Liver (tissue), 9 donors: ENCODE data around the gene CEP76. TPM values are rescaled to one million over a fixed set of nuclear protein-coding genes. Genes with fewer than 3 reads are reported as not detected.

Source experiments
- DNase-seq: peaks from one replicate; pipeline ENCODE4 v3.0.0-alpha.2; 2017; ENCODE audit warnings: low spot score
- H3K27ac ChIP-seq, 2 donors: one replicate each; pipeline ENCODE4 v1.7.0; 2013; ENCODE audit warnings: inconsistent platforms in 2 of 2, low read length in 2 of 2, control low read depth in 1 of 2, low read depth in 1 of 2, mild to moderate bottlenecking in 1 of 2
- H3K27me3 ChIP-seq, 4 donors: one replicate each; pipeline versions ENCODE4 v1.6.1 to v1.7.0; 2013; ENCODE audit warnings: low read length in 3 of 4, inconsistent platforms in 1 of 4, mild to moderate bottlenecking in 1 of 4, moderate library complexity in 1 of 4; ENCODE audit not compliant: control insufficient read depth in 4 of 4, insufficient read depth in 4 of 4
- H3K36me3 ChIP-seq, 4 donors: one replicate each; pipeline versions ENCODE4 v1.6.1 to v1.7.0; 2013; ENCODE audit warnings: low read length in 3 of 4, mild to moderate bottlenecking in 3 of 4, low read depth in 1 of 4, moderate library complexity in 1 of 4; ENCODE audit not compliant: control insufficient read depth in 4 of 4, insufficient read depth in 3 of 4
- H3K4me1 ChIP-seq, 4 donors: one replicate each; pipeline versions ENCODE4 v1.6.1 to v1.7.0; 2013; ENCODE audit warnings: low read length in 3 of 4, mild to moderate bottlenecking in 3 of 4, moderate library complexity in 1 of 4; ENCODE audit not compliant: control insufficient read depth in 4 of 4, insufficient read depth in 4 of 4
- H3K4me3 ChIP-seq, 3 donors: one replicate each; pipeline versions ENCODE4 v1.6.1 to v1.7.0; 2013; ENCODE audit warnings: low read length in 3 of 3, control low read depth in 1 of 3, low read depth in 1 of 3, mild to moderate bottlenecking in 1 of 3
- H3K9ac ChIP-seq, 2 donors: one replicate each; pipeline ENCODE4 v1.7.0; 2013; ENCODE audit warnings: low read length in 2 of 2, mild to moderate bottlenecking in 2 of 2, moderate library complexity in 2 of 2, control low read depth in 1 of 2, low read depth in 1 of 2
- H3K9me3 ChIP-seq, 4 donors: one replicate each; pipeline versions ENCODE4 v1.6.1 to v1.7.0; 2013; ENCODE audit warnings: low read length in 3 of 4; ENCODE audit not compliant: control insufficient read depth in 4 of 4
- ATF3 ChIP-seq: IDR thresholded peaks from 2 replicates; pipeline ENCODE4 v1.6.1; 2016; ENCODE audit warnings: antibody characterized with exemption
- EGR1 ChIP-seq, 2 donors: IDR thresholded peaks; 2 replicates each; pipeline ENCODE4 v1.6.1; 2016 to 2018; ENCODE audit warnings: antibody characterized with exemption in 2 of 2, low read depth in 2 of 2
- FOXA1 ChIP-seq: IDR thresholded peaks from 2 replicates; pipeline ENCODE4 v1.6.1; 2016; ENCODE audit warnings: antibody characterized with exemption
- FOXA2 ChIP-seq: IDR thresholded peaks from 2 replicates; pipeline ENCODE4 v1.6.1; 2016; ENCODE audit warnings: antibody characterized with exemption
- GABPA ChIP-seq, 2 donors: IDR thresholded peaks in 1 of 2; conservative IDR thresholded peaks in 1 of 2; 2 replicates each; pipeline ENCODE4 v1.6.1; 2016; ENCODE audit warnings: antibody characterized with exemption in 2 of 2, mild to moderate bottlenecking in 1 of 2, moderate library complexity in 1 of 2
- HNF4A ChIP-seq, 2 donors: conservative IDR thresholded peaks; 2 replicates each; pipeline ENCODE4 v1.6.1; 2016; ENCODE audit warnings: antibody characterized with exemption in 2 of 2, mild to moderate bottlenecking in 2 of 2
- HNF4G ChIP-seq: IDR thresholded peaks from 2 replicates; pipeline ENCODE4 v1.6.1; 2016; ENCODE audit warnings: antibody characterized with exemption
- MAX ChIP-seq: IDR thresholded peaks from 2 replicates; pipeline ENCODE4 v1.6.1; 2016; ENCODE audit warnings: antibody characterized with exemption
- NR2F2 ChIP-seq: IDR thresholded peaks from 2 replicates; pipeline ENCODE4 v1.6.1; 2016; ENCODE audit warnings: antibody characterized with exemption
- RAD21 ChIP-seq, 2 donors: IDR thresholded peaks; 2 replicates each; pipeline ENCODE4 v1.6.1; 2016; ENCODE audit warnings: antibody characterized with exemption in 2 of 2, mild to moderate bottlenecking in 2 of 2
- REST ChIP-seq: IDR thresholded peaks from 2 replicates; pipeline ENCODE4 v1.6.1; 2016; ENCODE audit warnings: antibody characterized with exemption, mild to moderate bottlenecking
- RXRA ChIP-seq, 2 donors: IDR thresholded peaks; 2 replicates each; pipeline ENCODE4 v1.6.1; 2017 to 2018; ENCODE audit warnings: antibody characterized with exemption in 2 of 2, mild to moderate bottlenecking in 1 of 2
- SP1 ChIP-seq: IDR thresholded peaks from 2 replicates; pipeline ENCODE4 v1.6.1; 2018; ENCODE audit warnings: antibody characterized with exemption, mild to moderate bottlenecking
- TAF1 ChIP-seq: conservative IDR thresholded peaks from 2 replicates; pipeline ENCODE4 v1.6.1; 2016; ENCODE audit warnings: antibody characterized with exemption, mild to moderate bottlenecking
- YY1 ChIP-seq: IDR thresholded peaks from 2 replicates; pipeline ENCODE4 v1.6.1; 2016; ENCODE audit warnings: antibody characterized with exemption, mild to moderate bottlenecking
- WGBS: extraction: QIAGEN DNeasy Blood & Tissue Kit; methylation state at CpG from one replicate; pipeline ENCODE4 v1.1.7; 2013; 5-methylcytosine and 5-hydroxymethylcytosine counted together
- polyA plus RNA-seq, 2 donors: library from polyadenylated mRNA; stranded (reverse) in 1 of 2; unstranded in 1 of 2; fragments of 200-250 nt in 1 of 2; fragments of >200 nt in 1 of 2; fragmentation: Nextera tagmentation in 1 of 2; extraction: Ambion mirVana in 1 of 2; gene quantifications; one replicate each; pipeline versions ENCODE4 v1.2.1 to v1.2.3, GENCODE V29; 2013 to 2015
- total RNA-seq, 2 donors: library from RNA; depleted of rRNA; stranded (reverse); fragments of >200 nt; gene quantifications; one replicate each; pipeline ENCODE4 v1.2.3, GENCODE V29; 2014
- TF ChIP-seq, protein P1 (sequence below): IDR thresholded peaks from 2 replicates; pipeline ENCODE4 v1.6.1; 2016; ENCODE audit warnings: antibody characterized with exemption
- TF ChIP-seq, protein P2 (sequence below): fragments of 150-350 bp; IDR thresholded peaks from 2 replicates; pipeline ENCODE4 v1.5.1; 2017; ENCODE audit warnings: improper control_type of control experiment, low read depth, low read length; ENCODE audit not compliant: missing input control
- donor health status: healthy.
- donor health status: healthy.
- donor health status: healthy.
- donor health status: healthy.
- donor health status: healthy.

The CEP76 gene
- total and polyA plus RNA-seq, 4 donors, result 1.3 to 11.8 (median 4.2) TPM

DNA sequence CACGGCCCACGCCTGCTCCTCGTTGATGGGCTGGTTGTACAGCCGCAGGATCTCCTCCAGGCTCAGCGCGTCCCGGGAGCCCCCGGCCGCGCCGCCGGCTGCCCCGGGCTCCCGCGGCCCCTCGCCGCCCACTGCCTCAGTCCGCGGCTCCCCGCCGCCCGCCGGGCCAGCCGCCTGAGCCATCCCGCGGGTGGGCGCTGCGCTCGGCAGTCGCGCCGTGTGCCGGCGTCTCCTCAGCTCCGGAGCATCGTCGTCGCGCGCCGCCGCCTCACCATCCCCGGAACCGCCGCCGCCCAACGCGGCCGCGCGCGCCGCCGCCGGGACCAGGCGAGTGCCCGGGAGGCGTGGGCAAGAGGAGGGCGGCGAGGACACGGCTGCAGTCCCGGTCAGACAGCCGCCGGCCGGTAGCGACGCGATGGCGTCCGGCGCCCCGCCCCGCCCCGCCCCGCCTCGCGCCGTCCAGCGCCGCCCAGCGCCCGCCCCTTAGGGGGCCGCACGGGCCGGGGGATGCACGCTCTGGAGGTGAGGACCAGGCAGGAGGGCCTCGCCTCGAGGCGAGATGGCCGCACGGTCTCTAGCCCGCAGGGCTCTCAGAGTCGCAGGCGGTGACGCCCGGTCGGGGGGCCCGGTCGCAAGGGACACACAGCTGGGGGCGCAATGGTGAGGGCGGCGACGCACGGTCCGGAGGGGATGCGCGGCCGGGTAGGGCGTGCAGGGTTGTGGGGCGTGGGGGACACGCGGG lies 44.7 kb downstream of the CEP76 start, which contains the start of gene SPIRE1:
Gene SPIRE1, minus strand, starts transcription at position 424 of the 742 bp plus-strand sequence. Its CDS starts 241 bp downstream, at position 183.
- Histone ChIP-seq H3K4me3 (peak within 1 kb of the TSS; percentile 66 to 91 (median 68)), H3K9me3 (no peaks in the 10 kb centered on the region), H3K9ac (peak within 1 kb of the TSS; percentile 36 to 82), H3K27ac (peak within 1 kb of the TSS; percentile 88 to 90), H3K36me3 (no peaks in the 10 kb centered on the region), H3K4me1 (peaks cover 2 to 10% (median 6%) of the 10 kb centered on the region in 4 donors), H3K27me3 (no peaks in the 10 kb centered on the region)
- no peak for TF ChIP-seq GABPA (IDR thresholded peaks at IDR 0.05 in 1 of 2, conservative IDR thresholded peaks at IDR 0.05 in 1 of 2)
- TF ChIP-seq MAX, result no peak
- TF ChIP-seq TAF1, result no peak
- no peak for TF ChIP-seq REST
- DNase-seq, result peak; percentile 57
- WGBS, result 1% methylated on average over 112 of the region's 112 CpGs

- Histone ChIP-seq H3K4me1 (peaks cover 2 to 10% (median 6%) of the 10 kb centered on the region in 4 donors), H3K9ac (peak overlapping the region; percentile 36 to 82), H3K27me3 (no peaks in the 10 kb centered on the region), H3K27ac (peak overlapping the region; percentile 88 to 90), H3K36me3 (no peaks in the 10 kb centered on the region), H3K4me3 (peak overlapping the region; percentile 66 to 91 (median 68)), H3K9me3 (no peaks in the 10 kb centered on the region)
- WGBS, result 2% methylated on average over 89 of the region's 89 CpGs
- TF ChIP-seq MAX (no peak), YY1 (no peak), ATF3 (no peak), RAD21 (IDR thresholded peaks at IDR 0.05) (no peak), NR2F2 (no peak), RXRA (IDR thresholded peaks at IDR 0.05) (no peak), GABPA (IDR thresholded peaks at IDR 0.05 in 1 of 2, conservative IDR thresholded peaks at IDR 0.05 in 1 of 2) (no peak), HNF4G (no peak), FOXA2 (no peak), SP1 (no peak), FOXA1 (no peak), HNF4A (conservative IDR thresholded peaks at IDR 0.05) (no peak), EGR1 (IDR thresholded peaks at IDR 0.05; ENCODE audit: low read depth in 2 of 2) (no peak)
- TF ChIP-seq, protein P1, sequence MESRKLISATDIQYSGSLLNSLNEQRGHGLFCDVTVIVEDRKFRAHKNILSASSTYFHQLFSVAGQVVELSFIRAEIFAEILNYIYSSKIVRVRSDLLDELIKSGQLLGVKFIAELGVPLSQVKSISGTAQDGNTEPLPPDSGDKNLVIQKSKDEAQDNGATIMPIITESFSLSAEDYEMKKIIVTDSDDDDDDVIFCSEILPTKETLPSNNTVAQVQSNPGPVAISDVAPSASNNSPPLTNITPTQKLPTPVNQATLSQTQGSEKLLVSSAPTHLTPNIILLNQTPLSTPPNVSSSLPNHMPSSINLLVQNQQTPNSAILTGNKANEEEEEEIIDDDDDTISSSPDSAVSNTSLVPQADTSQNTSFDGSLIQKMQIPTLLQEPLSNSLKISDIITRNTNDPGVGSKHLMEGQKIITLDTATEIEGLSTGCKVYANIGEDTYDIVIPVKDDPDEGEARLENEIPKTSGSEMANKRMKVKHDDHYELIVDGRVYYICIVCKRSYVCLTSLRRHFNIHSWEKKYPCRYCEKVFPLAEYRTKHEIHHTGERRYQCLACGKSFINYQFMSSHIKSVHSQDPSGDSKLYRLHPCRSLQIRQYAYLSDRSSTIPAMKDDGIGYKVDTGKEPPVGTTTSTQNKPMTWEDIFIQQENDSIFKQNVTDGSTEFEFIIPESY, result no peak
- TF ChIP-seq, protein P2, sequence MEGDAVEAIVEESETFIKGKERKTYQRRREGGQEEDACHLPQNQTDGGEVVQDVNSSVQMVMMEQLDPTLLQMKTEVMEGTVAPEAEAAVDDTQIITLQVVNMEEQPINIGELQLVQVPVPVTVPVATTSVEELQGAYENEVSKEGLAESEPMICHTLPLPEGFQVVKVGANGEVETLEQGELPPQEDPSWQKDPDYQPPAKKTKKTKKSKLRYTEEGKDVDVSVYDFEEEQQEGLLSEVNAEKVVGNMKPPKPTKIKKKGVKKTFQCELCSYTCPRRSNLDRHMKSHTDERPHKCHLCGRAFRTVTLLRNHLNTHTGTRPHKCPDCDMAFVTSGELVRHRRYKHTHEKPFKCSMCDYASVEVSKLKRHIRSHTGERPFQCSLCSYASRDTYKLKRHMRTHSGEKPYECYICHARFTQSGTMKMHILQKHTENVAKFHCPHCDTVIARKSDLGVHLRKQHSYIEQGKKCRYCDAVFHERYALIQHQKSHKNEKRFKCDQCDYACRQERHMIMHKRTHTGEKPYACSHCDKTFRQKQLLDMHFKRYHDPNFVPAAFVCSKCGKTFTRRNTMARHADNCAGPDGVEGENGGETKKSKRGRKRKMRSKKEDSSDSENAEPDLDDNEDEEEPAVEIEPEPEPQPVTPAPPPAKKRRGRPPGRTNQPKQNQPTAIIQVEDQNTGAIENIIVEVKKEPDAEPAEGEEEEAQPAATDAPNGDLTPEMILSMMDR, result no peak
- DNase-seq, result peak; percentile 34
These were observed 45.4 kb downstream of the CEP76 start for GRCh38 chr18:12656938-12657683.
